Inferior parietal cortex (tissue), 1 donor: Measurements from ENCODE around the gene CREB3L2.

ENCODE experiments used
- DNase-seq: peaks from one replicate; pipeline ENCODE4 v3.0.0-alpha.2; 2016; ENCODE audit errors: extremely low spot score

The CREB3L2 gene

DNA sequence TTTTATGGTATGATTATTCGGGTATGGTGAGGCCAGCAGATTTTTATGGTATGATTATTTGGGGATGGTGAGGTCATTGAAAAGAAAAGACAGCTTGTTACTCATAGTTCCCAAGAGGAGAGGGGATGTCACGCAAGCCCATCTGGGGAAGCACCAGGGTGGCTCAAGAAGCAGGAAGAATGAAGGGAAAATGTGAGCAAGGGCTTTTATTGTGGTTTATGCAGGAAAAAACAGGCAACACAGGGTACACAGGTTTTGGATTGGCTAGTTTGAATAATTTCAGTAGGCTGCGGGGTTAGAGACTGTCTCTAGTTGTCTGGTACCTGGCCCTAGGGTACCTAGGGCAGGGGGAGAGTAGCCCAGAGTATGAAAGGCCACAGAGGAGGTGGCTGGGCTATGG, 128.4 kb downstream of the CREB3L2 start:
- no peak for DNase-seq

DNA sequence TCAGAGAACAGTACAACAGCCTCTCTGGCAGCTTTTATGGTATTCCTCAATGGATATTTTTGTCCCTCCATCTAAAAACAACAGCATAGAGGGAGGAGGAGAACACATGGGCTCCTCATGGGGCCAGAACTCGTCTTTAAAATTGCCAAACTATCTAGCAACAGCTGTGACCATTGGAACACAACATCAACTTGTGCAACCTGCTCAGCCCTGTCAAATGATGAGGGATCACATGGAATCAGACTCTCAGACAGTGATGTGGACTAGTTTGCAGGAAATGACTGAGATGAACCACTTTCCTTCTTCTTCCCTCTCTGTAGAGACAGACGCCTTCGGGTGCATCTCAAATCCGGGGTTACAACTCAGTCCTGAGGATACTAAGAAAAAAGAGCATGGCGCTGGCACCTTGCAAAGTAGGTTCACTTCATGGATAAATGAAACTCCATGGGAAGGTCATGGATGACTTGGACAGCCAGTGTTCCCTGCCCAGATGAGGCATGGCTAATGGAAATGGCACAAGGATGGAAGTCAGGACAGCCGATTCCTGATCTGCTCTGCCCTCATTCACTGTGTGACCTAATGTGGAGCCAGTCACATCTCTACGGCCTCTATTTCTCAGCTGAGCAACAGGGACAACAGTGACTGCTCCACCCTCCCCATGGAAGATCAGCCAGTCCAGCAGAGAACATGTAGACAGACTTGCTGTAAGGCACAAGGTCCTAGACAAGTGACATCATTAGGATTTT, 130.5 kb downstream of the CREB3L2 start:
- no peak for DNase-seq

DNA sequence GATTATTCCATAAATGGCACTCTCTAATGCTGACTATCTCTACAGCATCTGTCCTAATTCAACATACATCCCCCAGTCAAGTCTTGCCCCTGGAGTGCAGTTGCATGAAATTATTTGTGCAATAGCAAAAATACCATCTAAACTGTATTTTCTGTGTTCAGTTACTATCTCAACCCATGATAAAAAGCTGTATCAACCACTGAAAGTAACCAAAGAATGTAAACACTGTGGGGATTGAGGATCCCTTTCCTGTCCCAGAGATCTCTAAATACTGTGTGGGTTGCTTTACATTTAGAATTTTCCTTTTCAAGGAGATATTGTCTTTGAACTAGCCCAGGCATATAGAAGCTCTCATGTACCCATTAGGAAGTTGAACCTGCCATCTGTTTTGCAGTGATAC, 131.2 kb downstream of the CREB3L2 start:
- no peak for DNase-seq

DNA sequence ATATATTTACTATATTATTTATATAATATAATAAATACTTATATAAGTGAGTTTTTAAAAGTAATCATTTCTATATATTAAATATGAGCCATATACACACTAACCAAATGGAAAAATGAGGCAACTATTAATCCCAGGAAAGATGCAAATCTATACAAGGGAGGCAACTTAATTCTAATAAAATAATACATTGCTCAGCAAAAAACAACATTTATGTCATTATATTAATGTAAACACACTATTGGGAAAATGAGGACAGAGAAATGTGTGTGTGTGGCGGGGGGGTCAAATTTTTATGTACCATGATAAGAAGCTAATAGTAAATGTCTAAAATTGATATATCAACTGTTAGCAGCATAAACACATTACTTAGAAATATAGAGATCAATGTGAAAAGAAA, 131.8 kb downstream of the CREB3L2 start:
- no peak for DNase-seq

DNA sequence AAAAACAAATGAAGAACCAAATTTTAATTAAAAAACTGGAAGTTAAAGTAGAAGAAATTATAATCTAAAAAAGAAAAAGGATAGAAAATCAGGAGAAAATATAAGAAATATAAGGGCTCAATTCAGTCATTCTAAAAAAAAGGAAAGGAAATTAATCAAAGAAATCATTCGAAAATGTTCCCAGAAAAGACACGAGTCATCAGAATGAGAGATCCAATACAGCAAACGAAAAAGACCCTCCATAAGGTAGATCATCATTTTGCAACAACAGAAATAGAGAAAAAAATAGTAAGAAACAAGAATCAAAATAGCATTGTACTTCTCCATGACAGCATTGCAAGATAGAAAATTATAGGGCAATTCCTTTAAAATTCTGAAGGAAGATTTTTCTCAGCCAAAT, 132.6 kb downstream of the CREB3L2 start:
- no peak for DNase-seq

DNA sequence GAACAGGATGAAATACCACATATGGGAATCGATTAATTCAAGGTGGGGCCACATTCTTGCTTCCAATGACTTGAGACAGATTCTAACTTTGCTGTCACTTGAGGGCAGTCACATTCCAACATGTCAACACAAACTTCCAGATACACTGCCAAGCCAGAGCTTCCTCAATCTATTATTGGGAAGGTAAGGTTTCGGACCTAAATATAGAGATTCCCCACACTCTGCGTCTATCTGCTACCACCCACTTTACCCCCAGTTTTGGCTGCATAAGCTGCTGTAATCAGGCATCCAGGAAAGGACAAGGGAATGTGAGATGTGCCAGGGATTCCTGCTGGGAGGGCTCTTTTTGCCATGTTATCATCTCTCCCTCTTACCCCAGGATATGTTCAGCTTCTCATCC, 134.6 kb downstream of the CREB3L2 start:
- no peak for DNase-seq

DNA sequence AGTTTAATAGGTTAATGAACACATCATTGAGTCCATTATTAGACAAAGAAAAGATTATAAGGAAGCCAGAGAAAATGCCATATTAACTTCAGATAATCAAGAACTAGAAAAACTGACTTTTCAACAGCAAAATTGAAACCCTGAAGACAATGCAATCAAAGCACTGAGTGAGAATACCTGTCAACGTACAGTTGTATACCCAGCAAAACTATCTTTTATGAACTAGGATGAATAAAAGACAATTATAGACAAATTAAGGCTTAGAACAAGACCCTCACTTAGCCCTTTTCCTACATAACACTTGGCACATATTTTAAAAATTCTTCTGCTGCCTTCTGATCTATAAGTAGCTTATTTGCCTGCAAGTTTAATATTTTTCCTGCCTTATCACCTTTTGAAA, 136.1 kb downstream of the CREB3L2 start:
- DNase-seq, result no peak

DNA sequence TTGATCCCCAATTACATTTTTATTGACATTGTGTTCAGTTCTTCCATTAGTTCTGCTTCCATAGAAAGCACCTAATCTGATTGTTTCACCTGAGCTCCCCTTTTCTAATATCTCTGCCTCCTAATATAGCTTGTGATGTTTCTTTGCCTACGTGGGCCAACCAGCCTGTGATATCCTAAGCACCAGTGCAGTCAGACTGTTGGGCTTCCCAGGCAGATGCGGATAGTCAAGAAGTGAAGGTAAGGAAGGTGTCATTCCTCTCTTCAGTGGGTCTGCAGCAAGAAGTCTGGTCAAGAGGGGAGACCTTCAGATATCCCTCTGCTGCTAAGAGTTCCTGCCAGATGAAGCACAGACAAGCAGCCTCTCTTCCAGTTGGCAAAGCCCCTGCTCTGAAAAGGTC, 138.9 kb downstream of the CREB3L2 start:
- DNase-seq, result no peak

DNA sequence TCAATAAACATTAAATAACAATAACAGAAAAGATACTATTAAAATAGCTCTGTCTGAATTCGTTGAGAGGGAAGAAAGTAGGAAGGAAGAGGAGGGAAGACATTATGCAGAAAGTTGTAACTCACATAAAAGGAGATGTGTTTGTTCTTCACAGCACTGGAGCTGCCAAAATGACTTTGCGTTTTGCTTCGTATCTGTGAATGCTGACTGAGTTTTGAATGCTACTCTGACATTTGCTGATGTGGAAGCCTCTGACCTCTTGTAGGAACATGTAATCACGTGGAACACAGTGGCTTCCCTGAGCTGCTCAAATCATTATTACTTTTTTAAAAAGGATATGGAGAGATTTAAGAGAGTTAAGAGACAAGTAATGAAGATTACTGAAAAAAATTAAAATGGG, 139.5 kb downstream of the CREB3L2 start:
- DNase-seq, result no peak

DNA sequence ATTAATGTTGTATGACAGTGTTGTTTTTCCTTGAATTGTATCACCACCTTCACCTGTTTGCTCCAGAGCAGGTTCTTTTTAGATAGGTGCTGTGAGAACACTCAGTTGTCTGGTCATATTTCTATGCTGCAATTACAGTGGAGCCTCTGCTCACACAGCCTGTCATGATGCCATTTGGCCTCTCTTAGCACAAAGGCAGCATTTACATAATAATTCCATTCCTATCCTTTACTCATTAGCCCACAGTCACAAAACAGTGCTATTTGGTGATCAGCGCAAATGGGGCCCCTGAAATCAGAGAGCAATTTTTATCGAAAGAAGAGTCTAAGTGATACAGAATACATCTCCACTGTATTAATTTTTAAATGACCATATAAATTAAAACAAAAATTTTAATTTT, 141.3 kb downstream of the CREB3L2 start:
- no peak for DNase-seq

DNA sequence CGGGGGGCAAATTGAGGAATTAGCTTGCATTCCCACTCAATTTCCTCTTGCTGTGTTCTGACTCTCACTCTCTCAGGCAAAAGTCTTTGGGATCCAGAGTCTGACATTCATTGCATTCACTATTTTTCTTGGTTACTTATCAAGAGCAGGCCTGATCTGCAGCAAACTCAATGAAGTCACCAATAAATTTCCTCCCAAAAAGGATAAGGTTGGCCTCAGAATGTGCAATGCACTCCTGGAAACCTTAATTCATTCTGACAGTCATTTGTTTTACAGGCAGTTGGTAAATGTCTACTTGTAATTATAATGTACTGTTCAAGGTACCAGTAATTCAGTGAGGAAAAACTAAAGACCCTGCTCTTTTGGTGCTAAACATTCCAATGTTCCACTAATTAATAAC, 148.8 kb downstream of the CREB3L2 start:
- no peak for DNase-seq

DNA sequence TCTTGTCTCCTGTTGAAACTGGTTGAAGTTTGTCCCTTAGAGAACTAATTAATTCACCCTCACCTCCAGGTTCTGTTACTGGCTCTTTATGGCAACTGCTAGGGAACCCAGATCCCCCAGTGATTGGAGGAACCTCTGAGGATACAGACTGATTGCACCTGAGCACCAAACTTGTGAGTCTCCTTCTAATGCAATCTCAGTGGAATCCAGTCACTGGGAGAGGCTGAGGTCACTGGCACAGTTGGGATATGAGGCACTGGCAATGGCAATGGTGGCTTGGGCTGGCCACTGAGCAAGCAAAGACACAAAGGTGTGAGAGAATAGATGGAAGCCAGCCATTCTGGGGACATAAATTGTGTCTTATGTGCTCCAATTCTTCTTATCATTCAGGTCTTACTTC, 149.8 kb downstream of the CREB3L2 start:
- DNase-seq, result no peak

DNA sequence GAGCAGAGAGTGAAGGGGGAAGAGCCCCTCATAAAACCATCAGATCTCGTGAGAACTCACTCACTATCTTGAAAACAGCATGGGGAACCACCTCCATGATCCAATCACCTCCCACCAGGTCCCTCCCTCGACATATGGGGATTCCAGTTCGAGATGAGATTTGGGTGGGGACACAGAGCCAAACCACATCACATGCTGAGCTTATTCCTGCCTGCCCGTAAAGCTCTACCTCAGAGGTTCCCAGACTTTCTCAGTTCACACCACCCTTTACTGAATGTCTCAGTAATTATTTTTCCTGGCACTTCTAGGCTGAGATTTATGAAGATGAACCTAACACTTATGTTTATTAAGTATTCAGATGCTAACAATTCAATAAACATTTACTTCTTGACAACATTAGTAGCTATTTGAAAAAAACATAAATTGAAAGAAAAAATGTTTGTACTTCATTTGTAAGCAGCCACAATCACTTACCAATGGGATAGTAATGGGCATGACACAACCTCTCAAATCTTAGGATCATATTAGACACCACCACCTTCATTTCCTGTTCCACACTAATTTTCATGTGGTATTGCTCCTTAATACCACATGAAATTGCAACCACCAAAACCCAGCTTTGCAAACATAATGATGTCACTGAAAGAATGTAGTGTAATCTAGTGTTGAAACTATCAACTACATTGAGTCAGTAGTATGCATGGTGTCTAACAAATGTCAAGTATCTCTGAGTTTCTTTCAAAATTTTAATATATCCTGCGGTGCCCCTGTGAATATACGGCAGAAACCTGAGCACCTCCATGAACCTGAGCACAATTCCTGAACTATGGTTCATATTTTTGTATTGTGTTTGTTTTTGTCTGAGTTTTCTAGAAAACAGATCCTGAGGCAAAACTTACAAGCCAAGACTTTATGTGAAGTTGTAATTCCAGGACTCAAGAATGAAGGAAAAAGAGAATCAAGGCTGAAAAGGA, 150.6 kb downstream of the CREB3L2 start:
- no peak for DNase-seq

DNA sequence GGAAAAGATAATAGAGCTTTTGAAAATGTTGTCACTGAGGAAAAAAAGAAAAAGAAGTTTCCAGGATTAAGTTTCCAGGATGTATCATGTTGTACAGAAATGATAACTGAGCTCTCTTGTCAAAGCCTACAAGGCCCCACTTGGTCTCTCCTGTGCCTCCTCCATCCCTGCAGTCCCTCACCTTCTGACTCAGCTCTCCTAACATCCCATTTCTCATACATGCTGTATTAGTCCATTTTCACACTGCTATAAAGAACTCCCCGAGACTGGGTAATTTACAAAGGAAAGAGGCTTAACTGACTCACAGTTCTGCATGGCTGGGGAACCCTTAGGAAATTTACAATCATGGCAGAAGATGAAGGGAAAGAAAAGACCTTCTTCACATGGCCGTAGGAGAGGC, 151.3 kb downstream of the CREB3L2 start:
- DNase-seq, result no peak

DNA sequence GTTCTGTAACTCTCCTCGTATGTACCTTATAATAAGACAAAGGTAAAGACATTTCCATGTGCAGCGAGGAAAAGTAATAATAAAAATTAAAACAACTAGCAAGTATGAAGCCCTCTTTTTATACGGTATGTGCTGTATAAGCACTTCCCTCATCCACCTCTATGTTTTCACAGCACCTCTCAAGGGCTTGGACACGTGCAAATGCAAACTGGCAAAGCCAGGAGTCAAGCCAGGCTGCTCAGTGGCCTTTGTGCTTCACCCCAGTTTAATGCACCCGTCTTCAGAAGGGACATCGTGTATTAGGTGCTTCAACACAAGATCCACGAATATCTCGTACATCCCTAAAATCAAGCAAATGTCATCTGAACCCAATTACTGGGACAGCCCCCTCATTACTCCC, 153.8 kb downstream of the CREB3L2 start:
- no peak for DNase-seq

DNA sequence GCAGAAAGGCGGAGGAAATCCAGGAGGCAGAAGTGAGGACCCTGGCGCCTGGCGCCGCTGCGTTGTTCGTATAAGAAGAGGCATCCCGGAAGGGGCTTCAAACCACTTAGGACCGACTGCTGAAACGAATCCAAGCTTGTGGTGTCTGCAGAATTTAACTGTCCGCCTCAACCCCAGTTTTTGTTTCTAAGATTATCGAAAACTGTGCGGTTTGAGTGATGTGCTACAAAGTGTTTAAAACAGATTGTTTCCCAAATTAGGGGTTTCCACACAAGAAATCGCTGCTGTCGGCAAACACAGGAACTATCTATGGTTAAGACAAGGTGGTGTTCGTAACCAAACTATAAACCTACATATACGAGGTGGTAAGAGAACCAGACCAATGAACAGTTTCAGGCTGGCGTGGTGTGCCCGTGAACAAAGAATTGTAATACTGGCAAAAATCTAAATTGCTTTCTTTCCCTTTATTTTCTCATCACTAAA, 154.3 kb downstream of the CREB3L2 start:
- peak; percentile 45 for DNase-seq

DNA sequence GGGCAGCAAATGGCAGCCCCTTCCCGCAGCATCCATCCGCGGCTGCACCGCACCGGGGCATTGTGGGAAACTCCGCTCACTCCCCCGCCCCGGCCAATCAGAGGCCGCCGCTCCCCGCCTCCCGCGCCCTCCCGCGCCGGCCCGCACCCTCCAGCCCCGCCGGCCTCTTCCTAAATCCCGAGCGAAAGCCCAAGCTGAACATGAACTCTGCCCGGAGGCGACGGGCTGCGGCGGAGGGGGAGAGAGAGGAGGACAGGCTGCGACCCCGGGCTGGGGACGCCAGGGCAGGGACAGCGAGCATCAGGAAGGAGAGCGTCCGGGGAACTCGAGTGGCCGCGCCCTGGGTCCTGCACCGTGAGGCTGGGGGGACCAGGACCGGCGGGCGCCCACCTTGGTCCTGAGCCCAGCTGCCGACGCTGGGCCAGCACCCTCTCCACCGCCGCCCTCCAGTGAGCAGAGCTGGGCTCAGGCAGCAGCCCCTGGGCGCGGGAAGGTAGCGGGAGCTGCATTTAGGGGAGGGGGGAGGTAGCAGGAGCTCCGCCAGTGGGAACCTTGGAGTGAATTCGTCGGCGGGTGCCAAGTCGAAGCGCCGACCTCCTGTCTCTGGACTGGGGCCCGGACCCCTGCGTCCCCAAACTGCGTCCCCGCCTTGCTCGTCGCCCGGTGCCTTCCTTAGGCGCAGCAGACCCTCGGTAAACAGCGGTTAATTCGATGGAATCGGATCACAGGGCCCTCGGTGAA, 154.9 kb downstream of the CREB3L2 start, which contains the start of gene DGKI:
Gene DGKI, minus strand, starts transcription at position 148 of the 741 bp plus-strand sequence.
- peak; percentile 73 for DNase-seq

DNA sequence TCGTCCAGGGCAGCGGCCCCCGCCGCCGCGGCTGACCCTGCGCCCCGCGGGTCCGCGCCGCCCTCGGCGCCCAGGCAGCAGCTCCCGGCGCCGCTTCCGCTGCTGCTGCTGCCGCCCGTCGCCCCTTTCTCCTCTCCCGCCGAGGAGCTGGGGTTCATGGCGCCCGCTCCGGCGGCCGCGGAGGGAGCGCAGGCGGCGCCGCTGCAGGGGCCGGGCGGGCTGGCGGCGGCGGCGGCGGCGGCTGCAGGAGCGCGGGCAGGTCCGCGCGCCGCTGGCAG, 155.4 kb downstream of the CREB3L2 start:
- no peak for DNase-seq

DNA sequence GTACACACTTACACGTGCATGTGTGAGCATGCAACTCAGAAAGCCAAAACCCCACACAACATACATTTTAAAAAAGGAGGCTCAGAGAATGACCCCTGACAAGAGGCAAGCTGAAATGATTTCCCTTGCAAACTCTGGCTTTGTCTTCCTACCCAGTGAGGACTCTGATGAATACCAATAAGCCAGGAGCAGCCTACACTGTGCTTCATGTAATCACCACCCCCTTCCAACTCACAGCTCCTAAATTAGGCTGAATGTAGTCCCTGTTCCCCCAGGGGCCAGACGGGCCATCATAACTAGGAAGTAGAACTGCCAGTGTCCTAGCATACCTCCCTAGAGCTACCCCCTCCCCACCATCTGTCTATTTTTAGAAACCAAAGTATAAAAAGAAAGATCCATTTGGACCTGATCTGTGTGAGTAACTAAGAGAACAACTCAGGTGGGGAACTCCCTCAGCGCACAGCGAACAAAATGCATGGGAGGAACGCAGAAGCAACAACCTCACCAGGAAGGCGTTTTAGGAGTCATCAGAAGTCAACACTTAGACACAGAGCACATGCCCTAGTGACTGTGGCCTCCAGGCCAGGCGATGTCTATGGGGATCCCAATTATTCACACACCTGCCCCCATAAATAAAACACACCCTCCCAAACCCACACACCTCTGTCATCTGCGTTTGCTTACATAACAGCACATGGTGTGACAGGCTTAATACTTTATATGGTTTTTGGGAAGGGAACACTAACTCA, 157.0 kb downstream of the CREB3L2 start:
- DNase-seq, result peak; percentile 15

DNA sequence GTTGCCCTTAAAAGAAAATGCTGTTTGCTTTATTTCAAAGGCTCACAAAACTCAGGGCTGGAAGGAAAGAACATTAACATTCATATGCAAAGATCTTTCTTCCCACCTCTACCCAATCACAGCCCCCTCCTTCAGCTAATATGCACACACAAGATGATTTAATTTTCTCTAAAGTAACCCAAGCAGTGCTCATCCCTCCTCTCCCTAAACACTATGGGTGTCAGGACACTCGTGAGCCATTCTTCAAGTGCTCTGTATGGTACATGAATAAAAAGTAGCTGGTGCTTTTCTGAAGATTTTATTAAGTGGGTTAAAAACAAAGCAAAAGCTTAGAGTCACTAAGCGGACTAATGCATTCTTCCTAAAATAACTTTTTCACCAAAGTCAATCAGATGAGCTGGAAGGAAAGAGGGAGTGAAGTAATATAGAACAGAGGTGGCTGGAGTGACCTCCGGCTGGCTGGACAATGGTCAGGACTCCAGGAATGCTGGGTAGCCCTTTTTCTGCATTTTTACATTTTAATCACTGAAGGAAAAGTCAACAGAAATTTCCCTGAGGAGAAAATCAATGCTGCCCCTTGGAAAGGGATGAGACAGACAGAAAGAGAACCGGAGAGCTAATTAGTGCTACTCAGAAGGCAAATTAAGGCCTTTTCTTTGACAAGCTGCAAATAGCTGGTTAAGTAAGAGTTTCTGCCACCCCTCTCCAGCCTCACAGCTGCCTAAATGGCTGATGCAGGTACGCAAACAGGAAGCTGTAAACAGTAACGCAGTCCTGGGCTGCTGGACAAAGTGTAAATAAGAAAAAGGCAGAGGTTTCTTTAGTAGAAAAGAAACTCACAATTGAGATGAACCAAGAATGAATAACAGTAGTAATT, 161.7 kb downstream of the CREB3L2 start:
- DNase-seq, result no peak
